Muscle layer of duodenum (tissue), 2 donors: ENCODE measurements around the gene RBPJ.
"Not testable (repeated sequence)": the region's sequence is repeated elsewhere in the genome, so short reads cannot be mapped to it uniquely, and the experiment has no call there.

Experiments
- H3K27ac ChIP-seq: one replicate; pipeline ENCODE4 v1.7.0; 2013; ENCODE audit warnings: mild to moderate bottlenecking, low read length
- H3K27me3 ChIP-seq: one replicate; pipeline ENCODE4 v1.7.0; 2013; ENCODE audit warnings: low read depth, mild to moderate bottlenecking, control low read depth, low read length
- H3K36me3 ChIP-seq, 2 donors: one replicate each; pipeline ENCODE4 v1.7.0; 2013; ENCODE audit warnings: low read length in 2 of 2, control low read depth in 1 of 2, mild to moderate bottlenecking in 1 of 2; ENCODE audit not compliant: insufficient read depth in 2 of 2, control insufficient read depth in 1 of 2
- H3K4me1 ChIP-seq, 2 donors: one replicate each; pipeline ENCODE4 v1.7.0; 2013; ENCODE audit warnings: low read length in 2 of 2, mild to moderate bottlenecking in 2 of 2, control low read depth in 1 of 2, moderate library complexity in 1 of 2; ENCODE audit not compliant: insufficient read depth in 2 of 2, control insufficient read depth in 1 of 2
- H3K4me3 ChIP-seq, 2 donors: one replicate each; pipeline ENCODE4 v1.7.0; 2013; ENCODE audit warnings: low read length in 2 of 2, low read depth in 1 of 2, mild to moderate bottlenecking in 1 of 2
- H3K9me3 ChIP-seq, 2 donors: one replicate each; pipeline ENCODE4 v1.7.0; 2013; ENCODE audit warnings: low read length in 2 of 2, control low read depth in 1 of 2, mild to moderate bottlenecking in 1 of 2; ENCODE audit not compliant: control insufficient read depth in 1 of 2
- donor health status: healthy.

The RBPJ gene

GRCh38 chr4:26303008-26303407, 17.8 kb upstream of the RBPJ start:
- H3K4me1 ChIP-seq, result peaks cover 0 to 10% of the 10 kb centered on the region in 2 donors

GRCh38 chr4:26307037-26307800, 13.6 kb upstream of the RBPJ start:
- no peaks in the 10 kb centered on the region for H3K9me3 ChIP-seq
- no peaks in the 10 kb centered on the region for H3K36me3 ChIP-seq
- H3K4me1 ChIP-seq, result peaks cover 0 to 3% of the 10 kb centered on the region in 2 donors
- H3K27ac ChIP-seq, result no peak overlapping the region
- H3K27me3 ChIP-seq, result no peaks in the 10 kb centered on the region
- no peak overlapping the region for H3K4me3 ChIP-seq

More at GRCh38 chr4:26303008-26303407, 17.8 kb upstream of the RBPJ start:
- no peaks in the 10 kb centered on the region for H3K9me3 ChIP-seq
- no peak overlapping the region for H3K27ac ChIP-seq
- H3K4me3 ChIP-seq, result no peak overlapping the region
- H3K27me3 ChIP-seq, result no peaks in the 10 kb centered on the region
- no peaks in the 10 kb centered on the region for H3K36me3 ChIP-seq

- Histone ChIP-seq H3K36me3 (no peaks in the 10 kb centered on the region), H3K9me3 (no peaks in the 10 kb centered on the region), H3K27ac (no peak overlapping the region), H3K4me3 (no peak overlapping the region), H3K27me3 (no peaks in the 10 kb centered on the region), H3K4me1 (peaks cover 0 to 3% of the 10 kb centered on the region in 2 donors)
Measured at GRCh38 chr4:26308568-26308967, 12.2 kb upstream of the RBPJ start.

GRCh38 chr4:26310264-26310663, 10.6 kb upstream of the RBPJ start:
- Histone ChIP-seq H3K4me1 (peaks cover 0 to 3% of the 10 kb centered on the region in 2 donors), H3K27ac (no peak overlapping the region), H3K9me3 (peaks cover 0 to 6% of the 10 kb centered on the region in 2 donors), H3K4me3 (no peak overlapping the region), H3K27me3 (no peaks in the 10 kb centered on the region), H3K36me3 (no peaks in the 10 kb centered on the region)

- Histone ChIP-seq H3K9me3 (peaks cover 0 to 9% of the 10 kb centered on the region in 2 donors), H3K36me3 (no peaks in the 10 kb centered on the region), H3K4me1 (peaks cover 0 to 3% of the 10 kb centered on the region in 2 donors), H3K27ac (no peak overlapping the region), H3K4me3 (no peak overlapping the region), H3K27me3 (no peaks in the 10 kb centered on the region)
Measured at GRCh38 chr4:26311633-26312032, 9.2 kb upstream of the RBPJ start.

GRCh38 chr4:26315316-26315932, 5.4 kb upstream of the RBPJ start:
- H3K4me3 ChIP-seq, H3K36me3 ChIP-seq, H3K9me3 ChIP-seq, H3K27me3 ChIP-seq, H3K27ac ChIP-seq, H3K4me1 ChIP-seq: not testable (repeated sequence)

GRCh38 chr4:26317766-26318165, 3.0 kb upstream of the RBPJ start:
- Histone ChIP-seq H3K27me3 (no peaks in the 10 kb centered on the region), H3K4me1 (peaks cover under 1 to 11% of the 10 kb centered on the region in 2 donors), H3K9me3 (peaks cover 0 to 9% of the 10 kb centered on the region in 2 donors), H3K36me3 (no peaks in the 10 kb centered on the region), H3K27ac (no peak overlapping the region), H3K4me3 (no peak overlapping the region)

- Histone ChIP-seq H3K36me3 (no peaks in the 10 kb centered on the region), H3K27me3 (no peaks in the 10 kb centered on the region), H3K4me1 (peaks cover 5 to 27% of the 10 kb centered on the region in 2 donors), H3K4me3 (peak overlapping the region; percentile 75 to 91), H3K27ac (peak overlapping the region; percentile 96), H3K9me3 (peaks cover 0 to 6% of the 10 kb centered on the region in 2 donors)
Measured at GRCh38 chr4:26319467-26319948, 1.3 kb upstream of the RBPJ start.

- no peaks in the 10 kb centered on the region for H3K27me3 ChIP-seq
- H3K36me3 ChIP-seq, result no peaks in the 10 kb centered on the region
- peaks cover 0 to 4% of the 10 kb centered on the region in 2 donors for H3K9me3 ChIP-seq
- H3K4me3 ChIP-seq, result peak overlapping the region; percentile 75 to 91
- H3K4me1 ChIP-seq, result peaks cover 5 to 33% of the 10 kb centered on the region in 2 donors
- peak overlapping the region; percentile 96 for H3K27ac ChIP-seq
Measured at GRCh38 chr4:26319949-26320537, 771 bp upstream of the RBPJ start.

- Histone ChIP-seq H3K4me3 (peak overlapping the region; percentile 80 to 95), H3K27ac (peak overlapping the region; percentile 90), H3K36me3 (no peaks in the 10 kb centered on the region), H3K4me1 (peaks cover 5 to 40% of the 10 kb centered on the region in 2 donors), H3K9me3 (no peaks in the 10 kb centered on the region), H3K27me3 (no peaks in the 10 kb centered on the region)
Measured at GRCh38 chr4:26321373-26322221, 783 bp downstream of the RBPJ start.
